ENCODE measurements around the gene C1orf159. TPM values are rescaled to one million over a fixed set of nuclear protein-coding genes. Genes with fewer than 3 reads are reported as not detected.

The C1orf159 gene
- total and polyA plus RNA-seq, 4 donors: 4.0 to 35.4 (median 11.4) TPM

- intact Hi-C loops (cut with DNase I): no loop called here
- 79 to 82% methylated on average over 21 of the region's 21 CpGs for WGBS, 2 donors
- H3K4me1 ChIP-seq (ENCODE audit: control insufficient read depth in 1 of 2, insufficient read depth in 2 of 2, low read length in 2 of 2): no peaks in the 10 kb centered on the region
- H3K27me3 ChIP-seq (ENCODE audit: control insufficient read depth in 1 of 2, insufficient read depth in 2 of 2, low read length in 1 of 2): no peaks in the 10 kb centered on the region
- no peak overlapping the region for H3K4me3 ChIP-seq (ENCODE audit: low read length in 2 of 2)
- ATAC-seq (ENCODE audit: low FRiP score) (no peak), DNase-seq (no peak)
- no peak overlapping the region for H3K27ac ChIP-seq (ENCODE audit: low read depth in 1 of 2, low read length in 2 of 2)
- H3K36me3 ChIP-seq (ENCODE audit: control insufficient read depth in 1 of 2, insufficient read depth in 2 of 2, low read length in 1 of 2): no peaks in the 10 kb centered on the region
- H3K9me3 ChIP-seq (ENCODE audit: control insufficient read depth, low read length): no peaks in the 10 kb centered on the region
These were observed 43.5 kb downstream of the C1orf159 start for GRCh38 chr1:1072299-1072848.

GRCh38 chr1:1071486-1072298 lies 44.2 kb downstream of the C1orf159 start:
- DNase-seq: no peak
- no peak for ATAC-seq (ENCODE audit: low FRiP score)
- intact Hi-C loops (cut with DNase I): no loop called here
- Histone ChIP-seq H3K36me3 (ENCODE audit: control insufficient read depth in 1 of 2, insufficient read depth in 2 of 2, low read length in 1 of 2) (no peaks in the 10 kb centered on the region), H3K27ac (ENCODE audit: low read depth in 1 of 2, low read length in 2 of 2) (no peak overlapping the region), H3K4me1 (ENCODE audit: control insufficient read depth in 1 of 2, insufficient read depth in 2 of 2, low read length in 2 of 2) (no peaks in the 10 kb centered on the region), H3K9me3 (ENCODE audit: control insufficient read depth, low read length) (no peaks in the 10 kb centered on the region), H3K27me3 (ENCODE audit: control insufficient read depth in 1 of 2, insufficient read depth in 2 of 2, low read length in 1 of 2) (no peaks in the 10 kb centered on the region), H3K4me3 (ENCODE audit: low read length in 2 of 2) (no peak overlapping the region)
- WGBS, 2 donors: 83 to 85% methylated on average over 49 to 56 of the region's 56 CpGs

- Histone ChIP-seq H3K4me3 (ENCODE audit: low read length in 2 of 2) (no peak overlapping the region), H3K27ac (ENCODE audit: low read depth in 1 of 2, low read length in 2 of 2) (no peak overlapping the region), H3K36me3 (ENCODE audit: control insufficient read depth in 1 of 2, insufficient read depth in 2 of 2, low read length in 1 of 2) (no peaks in the 10 kb centered on the region), H3K9me3 (ENCODE audit: control insufficient read depth, low read length) (no peaks in the 10 kb centered on the region), H3K4me1 (ENCODE audit: control insufficient read depth in 1 of 2, insufficient read depth in 2 of 2, low read length in 2 of 2) (no peaks in the 10 kb centered on the region), H3K27me3 (ENCODE audit: control insufficient read depth in 1 of 2, insufficient read depth in 2 of 2, low read length in 1 of 2) (no peaks in the 10 kb centered on the region)
- intact Hi-C loops (cut with DNase I): loop anchor here (5.0 to 10.0 kb wide), 2 partner anchors 88 to 165 kb away; partner anchors contain the start of gene PERM1 (in 1 of the 2)
- DNase-seq (no peak), ATAC-seq (ENCODE audit: low FRiP score) (no peak)
- 80% methylated on average over 35 to 40 of the region's 40 CpGs for WGBS, 2 donors
These were observed 45.9 kb downstream of the C1orf159 start for GRCh38 chr1:1069711-1070676.

- no peak overlapping the region for H3K27ac ChIP-seq (ENCODE audit: low read depth in 1 of 2, low read length in 2 of 2)
- H3K36me3 ChIP-seq (ENCODE audit: control insufficient read depth in 1 of 2, insufficient read depth in 2 of 2, low read length in 1 of 2): no peaks in the 10 kb centered on the region
- intact Hi-C loops (cut with DNase I): loop anchor here (5.0 to 10.0 kb wide), 2 partner anchors 87 to 164 kb away; partner anchors contain the start of gene PERM1 (in 1 of the 2)
- peak overlapping the region in 1 of 2 donors; percentile 28 for H3K4me3 ChIP-seq (ENCODE audit: low read length in 2 of 2)
- WGBS, 2 donors: 6 to 8% methylated on average over 51 to 75 of the region's 75 CpGs
- ATAC-seq (ENCODE audit: low FRiP score): peak; percentile 40
- H3K4me1 ChIP-seq (ENCODE audit: control insufficient read depth in 1 of 2, insufficient read depth in 2 of 2, low read length in 2 of 2): no peaks in the 10 kb centered on the region
- no peaks in the 10 kb centered on the region for H3K9me3 ChIP-seq (ENCODE audit: control insufficient read depth, low read length)
- no peaks in the 10 kb centered on the region for H3K27me3 ChIP-seq (ENCODE audit: control insufficient read depth in 1 of 2, insufficient read depth in 2 of 2, low read length in 1 of 2)
- DNase-seq: peak; percentile 66 to 87
These were observed 46.7 kb downstream of the C1orf159 start for GRCh38 chr1:1069056-1069710.

- H3K4me1 ChIP-seq (ENCODE audit: control insufficient read depth in 1 of 2, insufficient read depth in 2 of 2, low read length in 2 of 2): no peaks in the 10 kb centered on the region
- no peaks in the 10 kb centered on the region for H3K27me3 ChIP-seq (ENCODE audit: control insufficient read depth in 1 of 2, insufficient read depth in 2 of 2, low read length in 1 of 2)
- peak overlapping the region in 1 of 2 donors; percentile 28 for H3K4me3 ChIP-seq (ENCODE audit: low read length in 2 of 2)
- 1% methylated on average over 35 to 55 of the region's 55 CpGs for WGBS, 2 donors
- ATAC-seq (ENCODE audit: low FRiP score) (no peak), DNase-seq (no peak)
- H3K9me3 ChIP-seq (ENCODE audit: control insufficient read depth, low read length): no peaks in the 10 kb centered on the region
- intact Hi-C loops (cut with DNase I): loop anchor here (5.0 to 10.0 kb wide), 2 partner anchors 86 to 164 kb away; partner anchors contain the start of gene PERM1 (in 1 of the 2)
- no peak overlapping the region for H3K27ac ChIP-seq (ENCODE audit: low read depth in 1 of 2, low read length in 2 of 2)
- no peaks in the 10 kb centered on the region for H3K36me3 ChIP-seq (ENCODE audit: control insufficient read depth in 1 of 2, insufficient read depth in 2 of 2, low read length in 1 of 2)
These were observed 47.3 kb downstream of the C1orf159 start for GRCh38 chr1:1068517-1069055.

GRCh38 chr1:1067860-1068516 lies 47.9 kb downstream of the C1orf159 start:
- H3K9me3 ChIP-seq (ENCODE audit: control insufficient read depth, low read length): no peaks in the 10 kb centered on the region
- H3K27ac ChIP-seq (ENCODE audit: low read depth in 1 of 2, low read length in 2 of 2): no peak overlapping the region
- no peaks in the 10 kb centered on the region for H3K4me1 ChIP-seq (ENCODE audit: control insufficient read depth in 1 of 2, insufficient read depth in 2 of 2, low read length in 2 of 2)
- no peaks in the 10 kb centered on the region for H3K27me3 ChIP-seq (ENCODE audit: control insufficient read depth in 1 of 2, insufficient read depth in 2 of 2, low read length in 1 of 2)
- H3K36me3 ChIP-seq (ENCODE audit: control insufficient read depth in 1 of 2, insufficient read depth in 2 of 2, low read length in 1 of 2): no peaks in the 10 kb centered on the region
- intact Hi-C loops (cut with DNase I): loop anchor here (5.0 to 10.0 kb wide), 2 partner anchors 86 to 163 kb away; partner anchors contain the start of gene PERM1 (in 1 of the 2)
- WGBS, 2 donors: 51 to 53% methylated on average over 30 to 32 of the region's 32 CpGs
- no peak overlapping the region for H3K4me3 ChIP-seq (ENCODE audit: low read length in 2 of 2)
- ATAC-seq (ENCODE audit: low FRiP score) (no peak), DNase-seq (no peak)

GRCh38 chr1:1067284-1067859 lies 48.5 kb downstream of the C1orf159 start:
- intact Hi-C loops (cut with DNase I): loop anchor here (5.0 to 10.0 kb wide), 2 partner anchors 85 to 163 kb away; partner anchors contain the start of gene PERM1 (in 1 of the 2)
- 84 to 86% methylated on average over 47 to 54 of the region's 54 CpGs for WGBS, 2 donors
- H3K9me3 ChIP-seq (ENCODE audit: control insufficient read depth, low read length): no peaks in the 10 kb centered on the region
- H3K27me3 ChIP-seq (ENCODE audit: control insufficient read depth in 1 of 2, insufficient read depth in 2 of 2, low read length in 1 of 2): no peaks in the 10 kb centered on the region
- H3K27ac ChIP-seq (ENCODE audit: low read depth in 1 of 2, low read length in 2 of 2): no peak overlapping the region
- H3K36me3 ChIP-seq (ENCODE audit: control insufficient read depth in 1 of 2, insufficient read depth in 2 of 2, low read length in 1 of 2): no peaks in the 10 kb centered on the region
- H3K4me3 ChIP-seq (ENCODE audit: low read length in 2 of 2): no peak overlapping the region
- H3K4me1 ChIP-seq (ENCODE audit: control insufficient read depth in 1 of 2, insufficient read depth in 2 of 2, low read length in 2 of 2): no peaks in the 10 kb centered on the region
- no peak for ATAC-seq (ENCODE audit: low FRiP score)
- DNase-seq: no peak

All from aorta (tissue), 5 donors.